Upper lobe of right lung (tissue), 1 donor: ENCODE results near the gene MAPKBP1. TPM values are rescaled to one million over a fixed set of nuclear protein-coding genes. Genes with fewer than 3 reads are reported as not detected.

Experiments
- ATAC-seq: fragments of 200-7000 bp; cut with Tn5 transposase; one replicate; pipeline ENCODE4 v1.9.1; 2020; ENCODE audit warnings: mild to moderate bottlenecking, moderate library complexity
- DNase-seq: peaks from one replicate; pipeline ENCODE4 v3.0.0-alpha.2; 2020
- H3K27ac ChIP-seq: fragments of 200-600 bp; one replicate; pipeline ENCODE4 v1.8.0; 2022
- H3K27me3 ChIP-seq: fragments of 200-600 bp; one replicate; pipeline ENCODE4 v1.8.0; 2022; ENCODE audit warnings: mild to moderate bottlenecking
- H3K36me3 ChIP-seq: fragments of 200-600 bp; one replicate; pipeline ENCODE4 v1.8.0; 2022
- H3K4me1 ChIP-seq: fragments of 200-600 bp; one replicate; pipeline ENCODE4 v1.8.0; 2022
- H3K4me3 ChIP-seq: fragments of 200-600 bp; one replicate; pipeline ENCODE4 v1.8.0; 2022; ENCODE audit warnings: mild to moderate bottlenecking
- H3K9me3 ChIP-seq: fragments of 200-600 bp; one replicate; pipeline ENCODE4 v1.8.0; 2022
- intact Hi-C: fragments of 100-400 bp; cut with DNase I; formaldehyde crosslinking; loops from one replicate; pipeline ENCODE4 v1.11.0; 2022
- microRNA-seq: library from miRNA; unstranded; fragments of <30 nt; microRNA quantifications from one replicate; pipeline ENCODE4 v1.2.0, GENCODE V29; 2020; ENCODE audit warnings: borderline microRNAs expressed
- total RNA-seq: library from RNA; stranded (reverse); fragmentation: NEBNext Ultra II Directional; extraction: Animal tissue kit (Norgen Biotek cat#: 25700); gene quantifications from one replicate; pipeline ENCODE4 v1.2.1, GENCODE V29; 2021
- TF ChIP-seq, protein P1 (sequence below): fragments of 200-600 bp; IDR thresholded peaks from one replicate; pipeline ENCODE4 v1.8.0; 2022; ENCODE audit warnings: antibody characterized with exemption
- donor health status: DM: no; HTN: yes; CAD: no; lungs with severe emphysema.

MAPKBP1 gene
- total RNA-seq, 1 donor from 2014 or later, result 22.4 TPM

DNA sequence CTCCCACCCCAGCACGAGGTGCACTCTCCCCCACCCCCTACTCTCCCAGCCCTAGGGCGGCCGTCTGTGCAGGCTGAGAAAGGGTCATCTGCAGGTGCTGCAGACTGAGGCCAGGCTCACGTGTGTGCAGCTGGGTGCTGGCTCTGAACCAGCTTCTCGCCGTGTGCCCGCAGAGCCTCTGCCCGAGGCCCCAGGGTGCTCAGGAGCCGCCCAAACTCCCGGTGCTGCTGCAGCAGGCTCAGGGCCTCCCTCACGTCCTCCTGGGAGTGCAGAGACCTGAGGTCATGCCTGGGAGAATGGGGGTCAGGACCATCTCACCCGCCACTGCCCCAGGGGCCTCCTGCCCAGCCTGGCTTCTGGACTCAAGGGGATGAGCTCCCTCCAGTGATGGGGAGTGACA, 102.4 kb downstream of the MAPKBP1 start:
- Histone ChIP-seq H3K9me3 (no peaks in the 10 kb centered on the region), H3K27me3 (no peaks in the 10 kb centered on the region), H3K4me3 (no peak overlapping the region), H3K27ac (no peak overlapping the region), H3K4me1 (peaks cover 1% of the 10 kb centered on the region), H3K36me3 (no peaks in the 10 kb centered on the region)
- no peak for DNase-seq
- ATAC-seq, result no peak
- intact Hi-C loops, result no loop called here
- TF ChIP-seq, protein P1, sequence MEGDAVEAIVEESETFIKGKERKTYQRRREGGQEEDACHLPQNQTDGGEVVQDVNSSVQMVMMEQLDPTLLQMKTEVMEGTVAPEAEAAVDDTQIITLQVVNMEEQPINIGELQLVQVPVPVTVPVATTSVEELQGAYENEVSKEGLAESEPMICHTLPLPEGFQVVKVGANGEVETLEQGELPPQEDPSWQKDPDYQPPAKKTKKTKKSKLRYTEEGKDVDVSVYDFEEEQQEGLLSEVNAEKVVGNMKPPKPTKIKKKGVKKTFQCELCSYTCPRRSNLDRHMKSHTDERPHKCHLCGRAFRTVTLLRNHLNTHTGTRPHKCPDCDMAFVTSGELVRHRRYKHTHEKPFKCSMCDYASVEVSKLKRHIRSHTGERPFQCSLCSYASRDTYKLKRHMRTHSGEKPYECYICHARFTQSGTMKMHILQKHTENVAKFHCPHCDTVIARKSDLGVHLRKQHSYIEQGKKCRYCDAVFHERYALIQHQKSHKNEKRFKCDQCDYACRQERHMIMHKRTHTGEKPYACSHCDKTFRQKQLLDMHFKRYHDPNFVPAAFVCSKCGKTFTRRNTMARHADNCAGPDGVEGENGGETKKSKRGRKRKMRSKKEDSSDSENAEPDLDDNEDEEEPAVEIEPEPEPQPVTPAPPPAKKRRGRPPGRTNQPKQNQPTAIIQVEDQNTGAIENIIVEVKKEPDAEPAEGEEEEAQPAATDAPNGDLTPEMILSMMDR, result no peak

Small RNAs within 50 kb of the gene (microRNA-seq; reads per million reads assigned to microRNA genes)
- not detected for gene MIR4310

Other genes with a start within 250 kb of the MAPKBP1 start
- 24.9 TPM for gene RPAP1, start 230.2 kb upstream of the MAPKBP1 start, total RNA-seq
- gene TYRO3, start 215.3 kb upstream of the MAPKBP1 start, total RNA-seq, result 22.6 TPM
- 39.2 TPM for gene MGA, start 114.1 kb upstream of the MAPKBP1 start, total RNA-seq
- gene JMJD7, start 53.6 kb downstream of the MAPKBP1 start, total RNA-seq, result 36.7 TPM
- gene PLA2G4B, start 64.4 kb downstream of the MAPKBP1 start, total RNA-seq, result 14.4 TPM
- gene SPTBN5, start 119.6 kb downstream of the MAPKBP1 start, total RNA-seq, result 1.9 TPM
- 39.5 TPM for gene EHD4, start 198.1 kb downstream of the MAPKBP1 start, total RNA-seq
- gene PLA2G4E, start 246.6 kb downstream of the MAPKBP1 start, total RNA-seq, result 1.5 TPM